K562 (cell line): ENCODE measurements around the gene LRRIQ4.

Source experiments
- CREB1 ChIP-seq, 2 experiments: sonication (generic) in 1 of 2; formaldehyde crosslinking in 1 of 2; IDR thresholded peaks; 2 replicates each; pipeline versions ENCODE4 v1.6.1 to v1.8.0; 2012 to 2022; ENCODE audit warnings: inconsistent platforms in 1 of 2, mild to moderate bottlenecking in 1 of 2, missing genetic modification reagents in 1 of 2, moderate library complexity in 1 of 2
- FOXA3 ChIP-seq, 2 experiments: fragments of 450-650 bp in 1 of 2; sonication (generic) in 1 of 2; formaldehyde crosslinking; IDR thresholded peaks in 1 of 2; conservative IDR thresholded peaks in 1 of 2; 2 replicates each; pipeline versions ENCODE4 v1.4.0 to v1.8.0; 2020 to 2022; ENCODE audit warnings: mild to moderate bottlenecking in 2 of 2, missing genetic modification reagents in 1 of 2
- NFE2 ChIP-seq: IDR thresholded peaks from 2 replicates; pipeline ENCODE4 v1.6.1; 2014; ENCODE audit warnings: antibody characterized with exemption, low read depth
- NR2C2 ChIP-seq, 2 experiments: fragments of 200-800 bp in 1 of 2; sonication (Bioruptor generic) in 1 of 2; sonication (generic) in 1 of 2; formaldehyde crosslinking in 1 of 2; IDR thresholded peaks; 2 replicates each; pipeline versions ENCODE4 v1.6.1 to v1.8.0; 2016 to 2022; ENCODE audit warnings: mild to moderate bottlenecking in 1 of 2, missing compliant biosample characterization in 1 of 2, missing genetic modification characterization in 1 of 2, missing genetic modification reagents in 1 of 2
- ZBTB17 ChIP-seq: fragments of 450-650 bp; formaldehyde crosslinking; IDR thresholded peaks from 2 replicates; pipeline ENCODE4 v1.4.0; 2020; ENCODE audit warnings: mild to moderate bottlenecking

DNA sequence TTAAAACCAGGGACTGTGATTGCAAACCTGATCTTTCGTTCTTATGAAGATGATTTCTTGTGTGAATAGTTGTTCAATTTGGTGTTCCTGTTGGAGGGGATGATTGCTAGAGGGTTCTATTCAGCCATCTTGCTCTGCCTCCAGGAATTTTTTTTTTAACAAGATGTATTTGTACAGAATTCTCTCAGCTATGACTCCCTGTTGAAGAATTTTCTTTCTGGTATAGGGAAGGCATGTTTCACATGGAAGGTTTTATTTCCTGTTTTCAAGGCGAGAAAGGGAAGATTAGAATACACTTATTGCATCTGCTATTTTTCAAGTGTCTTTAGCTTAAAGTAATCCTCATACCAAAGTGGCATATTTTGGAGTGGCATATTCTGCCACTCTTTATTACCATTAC is 5.6 kb downstream of the LRRIQ4 start:
- no peak for TF ChIP-seq FOXA3 (CRISPR knock-in tag; conservative IDR thresholded peaks at IDR 0.05 in 1 of 2, IDR thresholded peaks at IDR 0.05 in 1 of 2)
- no peak for TF ChIP-seq ZBTB17 (CRISPR knock-in tag)
- no peak for TF ChIP-seq NFE2
- TF ChIP-seq NR2C2 (CRISPR knock-in tag; IDR thresholded peaks at IDR 0.05) = no peak
- no peak for TF ChIP-seq NR2C2 (tag; IDR thresholded peaks at IDR 0.05)
- no peak for TF ChIP-seq CREB1 (IDR thresholded peaks at IDR 0.05)
- no peak for TF ChIP-seq CREB1 (CRISPR knock-in tag; IDR thresholded peaks at IDR 0.05)
